ENCODE data around the gene DDX54. TPM values are rescaled to one million over a fixed set of nuclear protein-coding genes. Genes with fewer than 3 reads are reported as not detected.
A peak's percentile ranks its signal among the peaks of the same experiment; 100 is the strongest.

Gene DDX54
- total RNA-seq, 5 donors from 2014 or later (not counting 1 experiment from before 2014, with no cell fraction given): 86.1 to 100.0 (median 88.0) TPM

- ATAC-seq (replicated peaks in 1 of 4): no peak
- WGBS (ENCODE audit: insufficient coverage): 95% methylated on average over 11 of the region's 12 CpGs
- DNase-seq: no peak
- H3K9me3 Mint-ChIP-seq: no peaks in the 10 kb centered on the region
- ChIA-PET POLR2A (no interaction called here), CTCF (interaction anchor here in 1 of 2 donors (0.5 to 0.7 kb wide), 2 partner anchors 103 to 113 kb away, joined by 3 read pairs; no protein-coding TSS in a partner anchor)
- H3K27ac Mint-ChIP-seq: no peak overlapping the region
- H3K27ac ChIP-seq (ENCODE audit: low read length): no peak overlapping the region
- no peak overlapping the region for H3K4me3 Mint-ChIP-seq
- no peaks in the 10 kb centered on the region for H3K9me3 ChIP-seq
- no peak overlapping the region for H3K4me3 ChIP-seq (ENCODE audit: control insufficient read depth in 1 of 2, extremely low read depth in 1 of 2, low read length in 1 of 2)
- H3K27me3 Mint-ChIP-seq: no peaks in the 10 kb centered on the region
- H3K27me3 ChIP-seq (replicated peaks in 1 of 2; ENCODE audit: control insufficient read depth in 2 of 2, extremely low read depth in 1 of 2, insufficient read depth in 2 of 2, low read length in 1 of 2): no peaks in the 10 kb centered on the region
- H3K4me1 Mint-ChIP-seq: peaks cover 0 to 5% (median 0%) of the 10 kb centered on the region in 3 donors
- no peaks in the 10 kb centered on the region for H3K36me3 ChIP-seq (ENCODE audit: control insufficient read depth in 2 of 2, extremely low read depth in 1 of 2, insufficient read depth in 1 of 2, low read length in 1 of 2)
- H3K4me1 ChIP-seq (ENCODE audit: control insufficient read depth in 1 of 2, extremely low read depth in 1 of 2, insufficient read depth in 2 of 2, low read length in 2 of 2): no peaks in the 10 kb centered on the region
- H3K36me3 Mint-ChIP-seq: no peaks in the 10 kb centered on the region
These were observed 14.9 kb upstream of the DDX54 start for GRCh38 chr12:113200021-113200797.

- Mint-ChIP-seq H3K27me3 (no peaks in the 10 kb centered on the region), H3K36me3 (no peaks in the 10 kb centered on the region), H3K27ac (no peak overlapping the region), H3K4me1 (peaks cover 0 to 5% (median 3%) of the 10 kb centered on the region in 3 donors), H3K9me3 (no peaks in the 10 kb centered on the region), H3K4me3 (no peak overlapping the region)
- Histone ChIP-seq H3K27me3 (replicated peaks in 1 of 2; ENCODE audit: control insufficient read depth in 2 of 2, extremely low read depth in 1 of 2, insufficient read depth in 2 of 2, low read length in 1 of 2) (no peaks in the 10 kb centered on the region), H3K4me1 (ENCODE audit: control insufficient read depth in 1 of 2, extremely low read depth in 1 of 2, insufficient read depth in 2 of 2, low read length in 2 of 2) (no peaks in the 10 kb centered on the region), H3K9me3 (no peaks in the 10 kb centered on the region), H3K27ac (ENCODE audit: low read length) (no peak overlapping the region), H3K36me3 (ENCODE audit: control insufficient read depth in 2 of 2, extremely low read depth in 1 of 2, insufficient read depth in 1 of 2, low read length in 1 of 2) (no peaks in the 10 kb centered on the region), H3K4me3 (ENCODE audit: control insufficient read depth in 1 of 2, extremely low read depth in 1 of 2, low read length in 1 of 2) (no peak overlapping the region)
- ChIA-PET POLR2A (no interaction called here), CTCF (no interaction called here)
- ATAC-seq (replicated peaks in 1 of 4): no peak
- 100% methylated on average over 1 of the region's 1 CpG for WGBS (ENCODE audit: insufficient coverage)
- no peak for DNase-seq
These were observed 13.0 kb upstream of the DDX54 start for GRCh38 chr12:113198296-113198695.

- ATAC-seq (replicated peaks in 1 of 4) (no peak), DNase-seq (no peak)
- WGBS (ENCODE audit: insufficient coverage): 100% methylated on average over 4 of the region's 8 CpGs
- Histone ChIP-seq H3K27me3 (replicated peaks in 1 of 2; ENCODE audit: control insufficient read depth in 2 of 2, extremely low read depth in 1 of 2, insufficient read depth in 2 of 2, low read length in 1 of 2) (no peaks in the 10 kb centered on the region), H3K4me1 (ENCODE audit: control insufficient read depth in 1 of 2, extremely low read depth in 1 of 2, insufficient read depth in 2 of 2, low read length in 2 of 2) (no peaks in the 10 kb centered on the region), H3K9me3 (no peaks in the 10 kb centered on the region), H3K4me3 (ENCODE audit: control insufficient read depth in 1 of 2, extremely low read depth in 1 of 2, low read length in 1 of 2) (no peak overlapping the region), H3K27ac (ENCODE audit: low read length) (no peak overlapping the region), H3K36me3 (ENCODE audit: control insufficient read depth in 2 of 2, extremely low read depth in 1 of 2, insufficient read depth in 1 of 2, low read length in 1 of 2) (peaks cover 0 to 3% of the 10 kb centered on the region in 2 donors)
- CTCF ChIA-PET: interaction anchor here (0.6 to 1.0 kb wide), 19 partner anchors 8 to 713 kb away, joined by 3 to 11 read pairs (median 6); partner anchors contain the start of gene RITA1 (in 1 of the 2)
- H3K27me3 Mint-ChIP-seq: no peaks in the 10 kb centered on the region
- no peaks in the 10 kb centered on the region for H3K9me3 Mint-ChIP-seq
- no peak overlapping the region for H3K27ac Mint-ChIP-seq
- peaks cover under 1% of the 10 kb centered on the region for H3K36me3 Mint-ChIP-seq
- POLR2A ChIA-PET: interaction anchor here (0.6 to 0.7 kb wide), 2 partner anchors 63 to 96 kb away, joined by 6 to 13 read pairs; no protein-coding TSS in a partner anchor
- H3K4me3 Mint-ChIP-seq: no peak overlapping the region
- H3K4me1 Mint-ChIP-seq: peaks cover 0 to 5% (median 3%) of the 10 kb centered on the region in 3 donors
These were observed 12.3 kb upstream of the DDX54 start for GRCh38 chr12:113197518-113198077.

- POLR2A ChIA-PET: interaction anchor here (0.6 to 0.7 kb wide), 3 partner anchors 63 to 96 kb away, joined by 4 to 13 read pairs (median 6); no protein-coding TSS in a partner anchor
- Histone ChIP-seq H3K27ac (ENCODE audit: low read length) (no peak overlapping the region), H3K36me3 (ENCODE audit: control insufficient read depth in 2 of 2, extremely low read depth in 1 of 2, insufficient read depth in 1 of 2, low read length in 1 of 2) (peaks cover 0 to 7% of the 10 kb centered on the region in 2 donors), H3K4me3 (ENCODE audit: control insufficient read depth in 1 of 2, extremely low read depth in 1 of 2, low read length in 1 of 2) (no peak overlapping the region), H3K9me3 (no peaks in the 10 kb centered on the region), H3K27me3 (replicated peaks in 1 of 2; ENCODE audit: control insufficient read depth in 2 of 2, extremely low read depth in 1 of 2, insufficient read depth in 2 of 2, low read length in 1 of 2) (no peaks in the 10 kb centered on the region), H3K4me1 (ENCODE audit: control insufficient read depth in 1 of 2, extremely low read depth in 1 of 2, insufficient read depth in 2 of 2, low read length in 2 of 2) (no peaks in the 10 kb centered on the region)
- no CpG with 5 or more reads among the region's 4 CpGs for WGBS (ENCODE audit: insufficient coverage)
- no peak overlapping the region for H3K4me3 Mint-ChIP-seq
- H3K9me3 Mint-ChIP-seq: no peaks in the 10 kb centered on the region
- DNase-seq (peak in 31 of 35 experiments; percentile 21 to 80 (median 42)), ATAC-seq (replicated peaks in 1 of 4) (peak; percentile 87 to 99 (median 92))
- no peaks in the 10 kb centered on the region for H3K27me3 Mint-ChIP-seq
- CTCF ChIA-PET: interaction anchor here (0.6 to 1.0 kb wide), 19 partner anchors 9 to 713 kb away, joined by 3 to 11 read pairs (median 6); partner anchors contain the start of gene RITA1 (in 1 of the 2)
- H3K27ac Mint-ChIP-seq: no peak overlapping the region
- peaks cover 6% of the 10 kb centered on the region for H3K36me3 Mint-ChIP-seq
- H3K4me1 Mint-ChIP-seq: peaks cover 0 to 5% (median 3%) of the 10 kb centered on the region in 3 donors
These were observed 11.7 kb upstream of the DDX54 start for GRCh38 chr12:113196990-113197389.

- peaks cover 0 to 5% (median 3%) of the 10 kb centered on the region in 3 donors for H3K4me1 Mint-ChIP-seq
- H3K36me3 Mint-ChIP-seq: peaks cover 9% of the 10 kb centered on the region
- ChIA-PET POLR2A (interaction anchor here in 1 of 2 donors (0.6 kb wide), 1 partner anchor 64 kb away, joined by 4 read pairs; no protein-coding TSS in a partner anchor), CTCF (interaction anchor here in 1 of 2 donors (0.9 to 1.0 kb wide), 3 partner anchors 9 to 36 kb away, joined by 4 to 11 read pairs (median 6); no protein-coding TSS in a partner anchor)
- ATAC-seq (replicated peaks in 1 of 4) (no peak), DNase-seq (no peak)
- H3K9me3 ChIP-seq: no peaks in the 10 kb centered on the region
- peaks cover under 1 to 11% of the 10 kb centered on the region in 2 donors for H3K36me3 ChIP-seq (ENCODE audit: control insufficient read depth in 2 of 2, extremely low read depth in 1 of 2, insufficient read depth in 1 of 2, low read length in 1 of 2)
- no peak overlapping the region for H3K27ac Mint-ChIP-seq
- no peaks in the 10 kb centered on the region for H3K27me3 ChIP-seq (replicated peaks in 1 of 2; ENCODE audit: control insufficient read depth in 2 of 2, extremely low read depth in 1 of 2, insufficient read depth in 2 of 2, low read length in 1 of 2)
- WGBS (ENCODE audit: insufficient coverage): 87% methylated on average over 4 of the region's 7 CpGs
- no peak overlapping the region for H3K4me3 ChIP-seq (ENCODE audit: control insufficient read depth in 1 of 2, extremely low read depth in 1 of 2, low read length in 1 of 2)
- no peak overlapping the region for H3K4me3 Mint-ChIP-seq
- no peaks in the 10 kb centered on the region for H3K9me3 Mint-ChIP-seq
- H3K4me1 ChIP-seq (ENCODE audit: control insufficient read depth in 1 of 2, extremely low read depth in 1 of 2, insufficient read depth in 2 of 2, low read length in 2 of 2): no peaks in the 10 kb centered on the region
- no peaks in the 10 kb centered on the region for H3K27me3 Mint-ChIP-seq
- H3K27ac ChIP-seq (ENCODE audit: low read length): no peak overlapping the region
These were observed 11.3 kb upstream of the DDX54 start for GRCh38 chr12:113196582-113196981.

GRCh38 chr12:113195598-113195997 is 10.3 kb upstream of the DDX54 start:
- H3K36me3 Mint-ChIP-seq: peaks cover 13% of the 10 kb centered on the region
- H3K9me3 ChIP-seq: no peaks in the 10 kb centered on the region
- H3K4me1 Mint-ChIP-seq: peaks cover 0 to 5% (median 3%) of the 10 kb centered on the region in 3 donors
- no peak overlapping the region for H3K27ac ChIP-seq (ENCODE audit: low read length)
- peaks cover 4 to 19% of the 10 kb centered on the region in 2 donors for H3K36me3 ChIP-seq (ENCODE audit: control insufficient read depth in 2 of 2, extremely low read depth in 1 of 2, insufficient read depth in 1 of 2, low read length in 1 of 2)
- CTCF ChIA-PET: interaction anchor here (0.5 to 1.2 kb wide), 3 partner anchors 37 to 1074 kb away, joined by 3 to 5 read pairs (median 3); no protein-coding TSS in a partner anchor
- DNase-seq: no peak
- ATAC-seq (replicated peaks in 1 of 4): no peak
- no peak overlapping the region for H3K4me3 Mint-ChIP-seq
- no peaks in the 10 kb centered on the region for H3K4me1 ChIP-seq (ENCODE audit: control insufficient read depth in 1 of 2, extremely low read depth in 1 of 2, insufficient read depth in 2 of 2, low read length in 2 of 2)
- WGBS (ENCODE audit: insufficient coverage): 95% methylated on average over 6 of the region's 13 CpGs
- H3K27me3 Mint-ChIP-seq: no peaks in the 10 kb centered on the region
- POLR2A ChIA-PET: no interaction called here
- H3K27me3 ChIP-seq (replicated peaks in 1 of 2; ENCODE audit: control insufficient read depth in 2 of 2, extremely low read depth in 1 of 2, insufficient read depth in 2 of 2, low read length in 1 of 2): no peaks in the 10 kb centered on the region
- no peaks in the 10 kb centered on the region for H3K9me3 Mint-ChIP-seq
- H3K4me3 ChIP-seq (ENCODE audit: control insufficient read depth in 1 of 2, extremely low read depth in 1 of 2, low read length in 1 of 2): no peak overlapping the region
- no peak overlapping the region for H3K27ac Mint-ChIP-seq
